HEK293 (cell line): ENCODE results near the gene LBH.

ENCODE experiments used
- CTCF ChIA-PET: fragments of 350-600 bp; formaldehyde crosslinking; extraction: SDS; loops from one replicate; lab custom pipeline; 2021; ENCODE audit warnings: antibody characterized with exemption; lab: Yijun Ruan, JAX
- POLR2A ChIA-PET: fragments of 300-600 bp; formaldehyde crosslinking; extraction: SDS; loops from one replicate; lab custom pipeline; 2020; ENCODE audit warnings: antibody characterized with exemption, inconsistent platforms; lab: Yijun Ruan, JAX
- H3K27ac ChIP-seq: fragments of 200-500 bp; sonication (Bioruptor generic); 2 replicates; pipeline ENCODE4 v1.5.1; 2014; ENCODE audit warnings: low read depth, low read length, control low read depth, inconsistent platforms; ENCODE audit errors: extremely low read depth
- H3K36me3 ChIP-seq, 2 experiments: fragments of 200-500 bp in 1 of 2; sonication (Bioruptor generic) in 1 of 2; 1 replicate in 1 of 2; 2 replicates in 1 of 2; pipeline ENCODE4 v1.5.1; 2014 to 2017; ENCODE audit warnings: inconsistent platforms in 2 of 2, low read length in 2 of 2; ENCODE audit not compliant: control insufficient read depth in 2 of 2, insufficient read depth in 1 of 2
- H3K4me1 ChIP-seq: fragments of 200-500 bp; sonication (Bioruptor generic); 2 replicates; pipeline ENCODE4 v1.5.1; 2014; ENCODE audit warnings: mild to moderate bottlenecking, low read length, inconsistent platforms; ENCODE audit not compliant: control insufficient read depth, insufficient read depth
- H3K4me3 ChIP-seq: 2 replicates; pipeline ENCODE4 v1.5.1; 2011; ENCODE audit warnings: low read depth, mild to moderate bottlenecking, control low read depth, low read length, moderate library complexity
- H3K9me3 ChIP-seq: fragments of 200-500 bp; sonication (Bioruptor generic); 2 replicates; pipeline ENCODE4 v1.5.1; 2014; ENCODE audit warnings: low read depth, low read length, inconsistent platforms; ENCODE audit not compliant: control insufficient read depth, insufficient read depth
- HOXD13 ChIP-seq: sonication (generic); formaldehyde crosslinking; IDR thresholded peaks from 2 replicates; pipeline ENCODE4 v1.8.0; 2022; ENCODE audit warnings: missing genetic modification reagents, borderline replicate concordance
- MYNN ChIP-seq: fragments of 450-650 bp; formaldehyde crosslinking; IDR thresholded peaks from 2 replicates; pipeline ENCODE4 v1.5.1; 2016; ENCODE audit warnings: missing biosample characterization, missing genetic modification characterization, borderline replicate concordance
- RBAK ChIP-seq: fragments of 450-650 bp; formaldehyde crosslinking; IDR thresholded peaks from 2 replicates; pipeline ENCODE4 v1.5.1; 2016; ENCODE audit warnings: missing biosample characterization, missing genetic modification characterization
- SP2 ChIP-seq: fragments of 450-650 bp; formaldehyde crosslinking; IDR thresholded peaks from 2 replicates; pipeline ENCODE4 v1.5.1; 2016; ENCODE audit warnings: missing biosample characterization, missing genetic modification characterization
- TCF7L2 ChIP-seq: IDR thresholded peaks from 2 replicates; pipeline ENCODE4 v1.6.1; 2011; ENCODE audit warnings: low read depth, mild to moderate bottlenecking, inconsistent platforms, low read length, moderate library complexity, borderline replicate concordance
- TSHZ1 ChIP-seq: fragments of 450-650 bp; formaldehyde crosslinking; IDR thresholded peaks from 2 replicates; pipeline ENCODE4 v1.5.1; 2016; ENCODE audit warnings: missing biosample characterization, missing genetic modification characterization, borderline replicate concordance
- ZBTB7A ChIP-seq: fragments of 450-650 bp; formaldehyde crosslinking; IDR thresholded peaks from 2 replicates; pipeline ENCODE4 v1.5.1; 2016; ENCODE audit warnings: low read depth, missing biosample characterization, missing genetic modification characterization
- ZEB2 ChIP-seq: fragments of 450-650 bp; formaldehyde crosslinking; IDR thresholded peaks from 2 replicates; pipeline ENCODE4 v1.5.1; 2016; ENCODE audit warnings: missing biosample characterization, missing genetic modification characterization
- ZNF10 ChIP-seq: fragments of 450-650 bp; formaldehyde crosslinking; IDR thresholded peaks from 2 replicates; pipeline ENCODE4 v1.5.1; 2017; ENCODE audit warnings: missing biosample characterization, missing genetic modification characterization
- ZNF132 ChIP-seq: fragments of 450-650 bp; formaldehyde crosslinking; IDR thresholded peaks from 2 replicates; pipeline ENCODE4 v1.5.1; 2017; ENCODE audit warnings: missing biosample characterization, missing genetic modification characterization, borderline replicate concordance
- ZNF138 ChIP-seq: fragments of 450-650 bp; formaldehyde crosslinking; IDR thresholded peaks from 2 replicates; pipeline ENCODE4 v1.5.1; 2016; ENCODE audit warnings: missing biosample characterization, missing genetic modification characterization, borderline replicate concordance
- ZNF157 ChIP-seq: fragments of 450-650 bp; formaldehyde crosslinking; IDR thresholded peaks from 2 replicates; pipeline ENCODE4 v1.5.1; 2016; ENCODE audit warnings: missing biosample characterization, missing genetic modification characterization
- ZNF169 ChIP-seq: fragments of 450-650 bp; formaldehyde crosslinking; IDR thresholded peaks from 2 replicates; pipeline ENCODE4 v1.5.1; 2016; ENCODE audit warnings: missing biosample characterization, missing genetic modification characterization
- ZNF2 ChIP-seq: fragments of 450-650 bp; formaldehyde crosslinking; IDR thresholded peaks from 2 replicates; pipeline ENCODE4 v1.5.1; 2016; ENCODE audit warnings: missing biosample characterization, missing genetic modification characterization
- ZNF202 ChIP-seq: fragments of 450-650 bp; formaldehyde crosslinking; IDR thresholded peaks from 2 replicates; pipeline ENCODE4 v1.5.1; 2016; ENCODE audit warnings: missing biosample characterization, missing genetic modification characterization, borderline replicate concordance
- ZNF341 ChIP-seq: fragments of 450-650 bp; formaldehyde crosslinking; IDR thresholded peaks from 2 replicates; pipeline ENCODE4; 2016; ENCODE audit warnings: low read depth, missing biosample characterization, missing genetic modification characterization
- ZNF549 ChIP-seq: fragments of 450-650 bp; IDR thresholded peaks from 2 replicates; pipeline ENCODE4 v1.5.1; 2018; ENCODE audit warnings: missing biosample characterization, missing genetic modification characterization, mild to moderate bottlenecking, inconsistent platforms, moderate library complexity
- ZNF654 ChIP-seq: fragments of 450-650 bp; formaldehyde crosslinking; IDR thresholded peaks from 2 replicates; pipeline ENCODE4 v1.5.1; 2016; ENCODE audit warnings: low read depth, missing biosample characterization, missing genetic modification characterization
- ZNF701 ChIP-seq: fragments of 450-650 bp; formaldehyde crosslinking; IDR thresholded peaks from 2 replicates; pipeline ENCODE4 v1.5.1; 2016; ENCODE audit warnings: missing biosample characterization, missing genetic modification characterization
- ZNF747 ChIP-seq: fragments of 450-650 bp; formaldehyde crosslinking; IDR thresholded peaks from 2 replicates; pipeline ENCODE4 v1.5.1; 2016; ENCODE audit warnings: missing biosample characterization, missing genetic modification characterization
- ZNF792 ChIP-seq: fragments of 450-650 bp; formaldehyde crosslinking; IDR thresholded peaks from 2 replicates; pipeline ENCODE4 v1.5.1; 2016; ENCODE audit warnings: missing biosample characterization, missing genetic modification characterization
- TF ChIP-seq, protein P1 (sequence below): fragments of 450-650 bp; formaldehyde crosslinking; IDR thresholded peaks from 2 replicates; pipeline ENCODE4 v1.5.1; 2016; ENCODE audit warnings: missing biosample characterization, missing genetic modification characterization
- TF ChIP-seq, protein P2 (sequence below): fragments of 450-650 bp; formaldehyde crosslinking; optimal IDR thresholded peaks from 2 replicates; pipeline ENCODE3; 2016; ENCODE audit warnings: missing biosample characterization, mild to moderate bottlenecking, missing genetic modification characterization
- TF ChIP-seq, protein P3 (sequence below): fragments of 450-650 bp; formaldehyde crosslinking; IDR thresholded peaks from 2 replicates; pipeline ENCODE4 v1.5.1; 2017; ENCODE audit warnings: missing biosample characterization, missing genetic modification characterization
- TF ChIP-seq, protein P4 (sequence below): fragments of 450-650 bp; formaldehyde crosslinking; IDR thresholded peaks from 2 replicates; pipeline ENCODE4 v1.5.1; 2016; ENCODE audit warnings: missing biosample characterization, missing genetic modification characterization

The LBH gene

GRCh38 chr2:30255026-30255425 is 23.7 kb downstream of the LBH start:
- no peak for TF ChIP-seq ZNF654 (tag by site-specific recombination)
- no peak for TF ChIP-seq ZNF10 (tag by site-specific recombination)
- TF ChIP-seq ZNF132 (tag by site-specific recombination) = no peak
- TF ChIP-seq HOXD13 (CRISPR knock-in tag) = no peak
- no peak for TF ChIP-seq RBAK (tag by site-specific recombination)
- no peak for TF ChIP-seq ZNF549 (tag by site-specific recombination)
- TF ChIP-seq ZEB2 (tag by site-specific recombination) = no peak
- no peak for TF ChIP-seq SP2 (tag by site-specific recombination)
- TF ChIP-seq, all 188 proteins: peak for 0
- POLR2A ChIA-PET = interaction anchor here (0.6 kb wide), 1 partner anchor 24 kb away, joined by 3 read pairs; no protein-coding TSS in a partner anchor
- CTCF ChIA-PET = no interaction called here
- peaks cover 0 to 13% of the 10 kb centered on the region in 2 experiments; a peak in 1 of 3 replicates for H3K36me3 ChIP-seq
- H3K9me3 ChIP-seq = no peaks in the 10 kb centered on the region
- H3K27ac ChIP-seq = no peak overlapping the region
- no peak overlapping the region for H3K4me3 ChIP-seq
- H3K4me1 ChIP-seq = peaks cover 6% of the 10 kb centered on the region; the same call in 1 of the 2 replicates

GRCh38 chr2:30255466-30256408 is 24.4 kb downstream of the LBH start:
- Histone ChIP-seq H3K36me3 (peaks cover 0 to 13% of the 10 kb centered on the region in 2 experiments; a peak in 1 of 3 replicates), H3K9me3 (no peaks in the 10 kb centered on the region), H3K4me3 (no peak overlapping the region), H3K4me1 (peaks cover 6% of the 10 kb centered on the region; the same call in 1 of the 2 replicates), H3K27ac (no peak overlapping the region)
- CTCF ChIA-PET = interaction anchor here (0.6 kb wide), 1 partner anchor 50 kb away, joined by 3 read pairs; no protein-coding TSS in a partner anchor
- POLR2A ChIA-PET = interaction anchor here (0.6 to 1.6 kb wide), 2 partner anchors 23 to 25 kb away, joined by 3 to 5 read pairs; no protein-coding TSS in a partner anchor
- TF ChIP-seq ZNF701 (tag by site-specific recombination) (no peak), ZNF2 (tag by site-specific recombination) (no peak), TCF7L2 (no peak), ZNF341 (no peak), ZNF792 (tag by site-specific recombination) (no peak), ZNF654 (tag by site-specific recombination) (no peak), ZBTB7A (tag by site-specific recombination) (no peak), TSHZ1 (tag by site-specific recombination) (no peak), ZNF169 (no peak), ZNF138 (tag by site-specific recombination) (no peak), MYNN (tag by site-specific recombination) (no peak), ZNF157 (tag by site-specific recombination) (no peak), ZNF747 (tag by site-specific recombination) (no peak), ZNF202 (tag by site-specific recombination) (no peak)
- TF ChIP-seq, protein P1, sequence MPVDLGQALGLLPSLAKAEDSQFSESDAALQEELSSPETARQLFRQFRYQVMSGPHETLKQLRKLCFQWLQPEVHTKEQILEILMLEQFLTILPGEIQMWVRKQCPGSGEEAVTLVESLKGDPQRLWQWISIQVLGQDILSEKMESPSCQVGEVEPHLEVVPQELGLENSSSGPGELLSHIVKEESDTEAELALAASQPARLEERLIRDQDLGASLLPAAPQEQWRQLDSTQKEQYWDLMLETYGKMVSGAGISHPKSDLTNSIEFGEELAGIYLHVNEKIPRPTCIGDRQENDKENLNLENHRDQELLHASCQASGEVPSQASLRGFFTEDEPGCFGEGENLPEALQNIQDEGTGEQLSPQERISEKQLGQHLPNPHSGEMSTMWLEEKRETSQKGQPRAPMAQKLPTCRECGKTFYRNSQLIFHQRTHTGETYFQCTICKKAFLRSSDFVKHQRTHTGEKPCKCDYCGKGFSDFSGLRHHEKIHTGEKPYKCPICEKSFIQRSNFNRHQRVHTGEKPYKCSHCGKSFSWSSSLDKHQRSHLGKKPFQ (tag by site-specific recombination) = no peak
- TF ChIP-seq, protein P2, sequence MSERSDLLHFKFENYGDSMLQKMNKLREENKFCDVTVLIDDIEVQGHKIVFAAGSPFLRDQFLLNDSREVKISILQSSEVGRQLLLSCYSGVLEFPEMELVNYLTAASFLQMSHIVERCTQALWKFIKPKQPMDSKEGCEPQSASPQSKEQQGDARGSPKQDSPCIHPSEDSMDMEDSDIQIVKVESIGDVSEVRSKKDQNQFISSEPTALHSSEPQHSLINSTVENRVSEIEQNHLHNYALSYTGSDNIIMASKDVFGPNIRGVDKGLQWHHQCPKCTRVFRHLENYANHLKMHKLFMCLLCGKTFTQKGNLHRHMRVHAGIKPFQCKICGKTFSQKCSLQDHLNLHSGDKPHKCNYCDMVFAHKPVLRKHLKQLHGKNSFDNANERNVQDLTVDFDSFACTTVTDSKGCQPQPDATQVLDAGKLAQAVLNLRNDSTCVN (tag by site-specific recombination) = no peak
- TF ChIP-seq, protein P3, sequence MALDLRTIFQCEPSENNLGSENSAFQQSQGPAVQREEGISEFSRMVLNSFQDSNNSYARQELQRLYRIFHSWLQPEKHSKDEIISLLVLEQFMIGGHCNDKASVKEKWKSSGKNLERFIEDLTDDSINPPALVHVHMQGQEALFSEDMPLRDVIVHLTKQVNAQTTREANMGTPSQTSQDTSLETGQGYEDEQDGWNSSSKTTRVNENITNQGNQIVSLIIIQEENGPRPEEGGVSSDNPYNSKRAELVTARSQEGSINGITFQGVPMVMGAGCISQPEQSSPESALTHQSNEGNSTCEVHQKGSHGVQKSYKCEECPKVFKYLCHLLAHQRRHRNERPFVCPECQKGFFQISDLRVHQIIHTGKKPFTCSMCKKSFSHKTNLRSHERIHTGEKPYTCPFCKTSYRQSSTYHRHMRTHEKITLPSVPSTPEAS (tag by site-specific recombination) = no peak
- TF ChIP-seq, protein P4, sequence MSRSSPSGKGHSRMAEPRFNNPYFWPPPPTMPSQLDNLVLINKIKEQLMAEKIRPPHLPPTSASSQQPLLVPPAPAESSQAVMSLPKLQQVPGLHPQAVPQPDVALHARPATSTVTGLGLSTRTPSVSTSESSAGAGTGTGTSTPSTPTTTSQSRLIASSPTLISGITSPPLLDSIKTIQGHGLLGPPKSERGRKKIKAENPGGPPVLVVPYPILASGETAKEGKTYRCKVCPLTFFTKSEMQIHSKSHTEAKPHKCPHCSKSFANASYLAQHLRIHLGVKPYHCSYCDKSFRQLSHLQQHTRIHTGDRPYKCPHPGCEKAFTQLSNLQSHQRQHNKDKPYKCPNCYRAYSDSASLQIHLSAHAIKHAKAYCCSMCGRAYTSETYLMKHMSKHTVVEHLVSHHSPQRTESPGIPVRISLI = no peak
